HG03521 (cell line): ENCODE results near the gene PMS2.
"Not testable (repeated sequence)": the region's sequence is repeated elsewhere in the genome, so short reads cannot be mapped to it uniquely, and the experiment has no call there.

Source experiments
- ATAC-seq: cut with Tn5 transposase; IDR thresholded peaks from one replicate; pipeline ENCODE4 v1.9.1; 2021; ENCODE audit warnings: mild to moderate bottlenecking, moderate library complexity; ENCODE audit not compliant: unreplicated experiment

Gene PMS2

DNA sequence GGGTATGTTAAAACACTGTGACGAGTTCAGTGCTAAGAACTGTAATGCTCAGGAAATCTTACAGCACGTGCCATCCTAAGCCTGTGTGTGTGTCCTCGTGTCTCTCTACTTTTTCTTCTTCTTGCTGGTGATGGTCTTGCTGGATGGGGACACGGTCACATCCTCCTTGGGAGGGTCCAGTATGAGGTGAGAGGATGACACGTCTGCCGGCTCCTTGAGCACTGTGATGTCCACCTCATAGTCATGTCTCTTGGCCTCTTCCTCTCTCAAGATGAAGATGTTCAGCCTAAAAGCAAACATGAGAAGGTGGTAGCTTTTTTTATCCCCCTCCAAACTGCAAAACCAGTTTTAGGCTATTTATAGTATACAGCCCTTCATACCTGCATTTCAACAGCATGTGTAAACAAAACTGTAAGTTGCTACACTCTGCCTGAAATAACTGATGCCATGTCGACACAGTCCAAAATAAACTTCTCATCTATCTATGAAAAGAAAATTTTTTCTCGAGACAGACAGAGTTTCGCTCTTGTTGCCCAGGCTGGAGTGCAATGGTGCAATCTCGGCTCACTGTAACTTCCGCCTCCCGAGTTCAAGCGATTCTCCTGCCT is 82.5 kb downstream of the PMS2 start:
- ATAC-seq = not testable (repeated sequence)

GRCh38 chr7:5924630-5925029 is 84.2 kb downstream of the PMS2 start:
- not testable (repeated sequence) for ATAC-seq

- not testable (repeated sequence) for ATAC-seq
These were observed 84.7 kb downstream of the PMS2 start for GRCh38 chr7:5924180-5924579.
